ENCODE measurements around the gene CCDC127.

The CCDC127 gene

DNA sequence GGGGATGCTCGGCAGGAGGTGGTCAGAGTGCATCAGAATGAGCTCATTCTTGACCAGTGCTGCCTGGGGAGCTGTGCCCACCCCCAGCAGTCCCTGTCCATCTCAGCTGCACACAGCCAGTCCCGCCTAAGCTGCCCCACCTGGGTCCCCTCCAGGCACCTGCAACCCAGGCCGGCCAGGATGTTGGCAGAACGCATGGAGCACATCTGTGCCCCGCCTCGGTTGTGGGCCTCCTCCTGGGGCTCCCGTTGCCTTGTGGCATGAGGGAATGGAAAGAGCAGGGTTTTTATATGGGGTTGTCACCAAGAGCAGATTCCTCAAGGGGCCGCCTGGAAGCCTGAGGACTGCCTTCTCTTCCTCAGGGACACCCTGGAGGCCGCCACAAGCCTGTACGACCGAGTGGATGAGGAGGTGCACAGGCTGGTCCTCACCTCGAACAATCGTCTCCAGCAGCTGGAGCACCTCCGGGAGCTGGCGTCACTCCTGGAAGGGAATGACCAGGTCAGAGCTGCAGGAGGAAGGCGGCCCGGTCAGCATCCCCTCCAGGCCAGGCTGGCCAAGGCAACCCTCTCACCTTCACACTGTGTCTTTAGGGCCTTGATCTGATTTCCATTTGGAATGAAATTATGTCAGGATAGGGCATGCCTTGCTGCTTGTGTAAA is 61.4 kb downstream of the CCDC127 start:
- no peak for DNase-seq

- DNase-seq: no peak
Observed at GRCh38 chr5:155651-156410, 62.1 kb downstream of the CCDC127 start.

DNA sequence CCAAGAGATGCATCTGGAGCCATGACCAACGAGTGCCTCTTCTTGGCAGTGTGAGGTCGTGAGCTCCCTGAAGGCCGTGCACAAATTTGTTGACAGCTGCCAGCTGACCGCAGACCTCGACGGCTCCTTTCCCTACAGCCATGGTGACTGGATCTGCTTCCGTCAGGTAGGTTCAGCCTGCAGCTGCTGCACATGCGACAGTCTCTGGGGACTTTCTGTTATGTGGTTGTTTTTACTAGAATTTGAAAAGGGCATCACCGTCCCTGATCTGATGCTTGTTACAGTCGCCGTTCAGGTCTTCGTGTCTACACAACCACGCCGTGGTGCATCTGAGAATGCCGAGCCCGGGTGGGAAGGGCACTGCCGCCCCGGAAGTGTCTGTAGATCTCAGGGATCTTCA is 63.1 kb downstream of the CCDC127 start:
- no peak for DNase-seq

DNA sequence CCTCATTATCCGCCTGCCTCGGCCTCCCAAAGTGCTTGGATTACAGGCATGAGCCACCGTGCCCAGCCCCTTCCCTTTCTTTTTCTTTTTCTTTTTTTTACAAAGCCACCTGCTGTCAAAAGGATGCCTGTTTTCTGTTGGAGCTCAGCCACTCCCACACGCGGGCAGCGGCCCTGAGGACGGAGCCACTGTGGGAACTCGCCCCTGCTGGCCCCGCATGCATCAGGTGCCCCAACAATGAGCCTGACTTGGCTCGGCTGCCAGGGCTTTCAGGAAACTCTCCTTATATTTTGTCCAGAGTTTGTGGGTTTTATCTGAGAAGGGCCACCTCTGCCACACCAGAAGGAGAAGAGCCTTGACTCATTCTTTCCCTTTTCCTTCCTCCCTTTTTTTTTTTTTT is 63.7 kb downstream of the CCDC127 start:
- DNase-seq: no peak

- no peak for DNase-seq
Observed at GRCh38 chr5:153256-153655, 64.7 kb downstream of the CCDC127 start.

- DNase-seq: no peak
Observed at GRCh38 chr5:152077-152476, 65.9 kb downstream of the CCDC127 start.

DNA sequence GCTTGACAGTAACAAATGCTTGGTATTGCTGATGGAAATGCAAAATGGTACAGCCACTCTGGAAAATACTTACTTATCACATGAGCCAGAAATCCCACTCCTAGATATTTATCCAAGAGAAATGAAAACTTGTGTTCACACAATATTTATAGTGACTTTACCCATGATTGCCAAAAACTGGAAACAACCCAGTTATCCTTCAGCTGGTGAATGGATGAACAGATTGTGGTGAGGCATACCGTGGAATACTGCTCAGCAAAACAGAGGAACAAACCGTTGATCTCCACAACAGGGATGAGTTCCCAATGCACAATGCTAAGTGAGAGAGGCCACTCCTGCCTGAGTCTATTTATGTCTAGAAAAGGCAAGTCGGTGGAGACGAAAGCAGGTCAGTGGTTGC is 67.2 kb downstream of the CCDC127 start:
- no peak for DNase-seq

DNA sequence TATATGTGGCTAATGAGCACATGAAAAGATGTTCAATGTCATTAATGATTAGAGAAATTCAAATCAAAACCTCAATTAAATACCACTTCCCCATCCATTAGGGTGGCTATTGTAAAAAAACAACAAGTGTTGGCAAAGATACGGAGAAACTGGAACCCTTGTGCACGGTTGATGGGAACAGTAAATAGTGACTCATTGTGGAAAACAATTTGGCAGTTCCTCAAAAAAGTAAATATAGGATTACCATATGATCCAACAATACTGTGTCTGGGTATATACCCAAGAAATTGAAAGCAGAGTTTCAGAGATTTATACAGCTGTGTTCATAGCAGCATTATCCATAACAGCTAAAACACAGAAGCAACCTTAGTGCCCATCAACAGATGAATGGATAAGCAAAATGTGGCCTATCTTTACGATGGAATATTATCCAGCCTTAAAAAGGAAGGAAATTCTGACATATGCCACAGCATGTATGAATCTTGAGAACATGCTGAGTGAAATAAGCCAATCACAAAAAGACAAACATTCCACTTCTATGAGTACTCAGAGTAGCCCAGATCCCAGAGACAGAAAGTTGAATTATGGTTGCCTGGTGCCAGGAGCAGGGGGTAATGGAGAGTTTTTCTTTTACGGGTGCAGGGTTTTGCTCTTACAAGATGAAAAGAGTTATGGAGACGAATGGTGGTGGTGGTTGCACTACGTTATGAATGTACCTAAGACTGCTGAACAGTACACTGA is 68.0 kb downstream of the CCDC127 start:
- no peak for DNase-seq

- DNase-seq: no peak
Observed at GRCh38 chr5:147751-148150, 70.2 kb downstream of the CCDC127 start.

All from NCI-H187 (cell line).